ENCODE results near the gene OR2AT4. TPM values are rescaled to one million over a fixed set of nuclear protein-coding genes. Genes with fewer than 3 reads are reported as not detected.

Gene OR2AT4
- total RNA-seq, 6 experiments from 2014 or later: not detected

DNA sequence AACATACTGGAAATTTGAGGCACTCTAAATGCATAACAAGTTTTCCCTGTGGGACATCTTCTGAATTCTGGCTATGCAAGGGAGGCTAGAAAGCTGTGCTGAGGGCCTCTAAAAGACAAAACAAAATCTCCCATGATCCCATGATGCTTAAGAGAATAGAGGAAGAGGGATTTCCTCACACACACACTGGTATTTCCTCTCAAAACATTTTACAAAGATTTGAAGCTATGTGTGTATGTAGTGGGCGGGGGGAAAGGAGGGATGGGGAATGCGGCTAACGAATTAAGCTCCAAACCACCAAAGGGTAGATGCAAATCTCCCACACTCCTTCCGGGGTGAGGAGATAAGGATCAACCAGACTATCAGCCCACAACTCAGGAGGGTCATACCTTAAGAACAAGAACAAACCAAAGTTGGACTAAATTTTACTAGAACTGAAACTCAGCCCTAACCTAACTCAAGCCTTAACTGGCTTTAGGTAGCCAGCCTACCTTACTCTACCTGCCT is 6.0 kb downstream of the OR2AT4 start:
- peaks cover 12% of the 10 kb centered on the region for H3K4me1 Mint-ChIP-seq (ENCODE audit: low read depth)
- H3K4me3 Mint-ChIP-seq: no peak overlapping the region
- H3K9me3 Mint-ChIP-seq: peaks cover 20% of the 10 kb centered on the region
- DNase-seq: no peak
- H3K36me3 Mint-ChIP-seq (ENCODE audit: low read depth): peaks cover 7% of the 10 kb centered on the region; the same call in 1 of the 2 replicates
- H3K27me3 Mint-ChIP-seq (ENCODE audit: insufficient read depth): peaks cover 19% of the 10 kb centered on the region
- TF ChIP-seq, protein P1, sequence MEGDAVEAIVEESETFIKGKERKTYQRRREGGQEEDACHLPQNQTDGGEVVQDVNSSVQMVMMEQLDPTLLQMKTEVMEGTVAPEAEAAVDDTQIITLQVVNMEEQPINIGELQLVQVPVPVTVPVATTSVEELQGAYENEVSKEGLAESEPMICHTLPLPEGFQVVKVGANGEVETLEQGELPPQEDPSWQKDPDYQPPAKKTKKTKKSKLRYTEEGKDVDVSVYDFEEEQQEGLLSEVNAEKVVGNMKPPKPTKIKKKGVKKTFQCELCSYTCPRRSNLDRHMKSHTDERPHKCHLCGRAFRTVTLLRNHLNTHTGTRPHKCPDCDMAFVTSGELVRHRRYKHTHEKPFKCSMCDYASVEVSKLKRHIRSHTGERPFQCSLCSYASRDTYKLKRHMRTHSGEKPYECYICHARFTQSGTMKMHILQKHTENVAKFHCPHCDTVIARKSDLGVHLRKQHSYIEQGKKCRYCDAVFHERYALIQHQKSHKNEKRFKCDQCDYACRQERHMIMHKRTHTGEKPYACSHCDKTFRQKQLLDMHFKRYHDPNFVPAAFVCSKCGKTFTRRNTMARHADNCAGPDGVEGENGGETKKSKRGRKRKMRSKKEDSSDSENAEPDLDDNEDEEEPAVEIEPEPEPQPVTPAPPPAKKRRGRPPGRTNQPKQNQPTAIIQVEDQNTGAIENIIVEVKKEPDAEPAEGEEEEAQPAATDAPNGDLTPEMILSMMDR (IDR thresholded peaks at IDR 0.05): no peak
- no peak overlapping the region for H3K27ac Mint-ChIP-seq

DNA sequence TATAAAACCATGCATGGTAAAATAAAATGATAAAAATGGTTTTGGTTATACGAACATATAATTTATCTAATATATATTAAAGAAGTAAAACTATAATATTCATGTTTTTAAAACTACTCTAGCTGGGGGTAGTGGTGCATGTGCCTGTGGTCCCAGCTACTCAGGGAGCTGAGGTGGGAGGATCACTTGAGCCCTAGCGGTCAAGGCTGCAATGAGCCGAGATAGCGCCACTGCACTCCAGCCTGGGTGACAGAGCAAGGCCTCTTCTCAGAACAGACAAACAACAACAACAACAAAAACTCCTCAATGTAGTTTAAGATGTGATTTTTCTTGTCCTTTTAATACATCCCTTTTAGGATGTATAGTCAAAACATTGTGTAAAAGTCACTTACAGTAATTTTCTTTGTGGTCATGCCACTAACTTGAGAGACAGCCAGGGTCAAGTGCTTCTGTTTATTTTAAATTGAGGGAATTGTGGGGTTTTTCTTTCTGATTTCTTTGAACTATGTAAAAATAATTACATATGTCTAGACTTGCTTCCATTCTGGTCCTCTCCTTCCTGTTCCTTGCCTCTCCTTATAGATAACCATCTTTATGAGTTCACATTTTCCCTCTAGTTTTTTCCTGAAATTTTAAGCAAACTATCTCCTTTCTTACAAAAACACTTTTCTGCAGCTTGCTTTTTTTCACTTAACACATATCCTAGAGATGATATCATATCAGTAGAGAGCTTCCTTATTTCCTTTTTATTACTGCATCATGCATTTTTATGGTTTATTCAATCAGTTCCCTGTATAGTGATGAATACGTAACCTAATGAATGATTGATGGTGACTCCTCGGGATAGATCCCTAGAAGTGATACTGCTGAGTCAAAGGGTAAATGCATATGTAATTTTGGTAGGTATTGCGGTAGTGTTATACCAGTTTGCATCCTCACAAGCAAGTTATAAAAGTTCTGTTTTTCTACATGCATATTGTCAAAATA is 9.1 kb downstream of the OR2AT4 start:
- H3K4me1 Mint-ChIP-seq (ENCODE audit: low read depth): peaks cover 5% of the 10 kb centered on the region; the same call in 1 of the 2 replicates
- peaks cover 7% of the 10 kb centered on the region; the same call in 1 of the 2 replicates for H3K36me3 Mint-ChIP-seq (ENCODE audit: low read depth)
- peaks cover 9% of the 10 kb centered on the region for H3K27me3 Mint-ChIP-seq (ENCODE audit: insufficient read depth)
- peaks cover 20% of the 10 kb centered on the region for H3K9me3 Mint-ChIP-seq
- TF ChIP-seq, protein P1 (IDR thresholded peaks at IDR 0.05): no peak
- H3K4me3 Mint-ChIP-seq: no peak overlapping the region
- DNase-seq: no peak
- no peak overlapping the region for H3K27ac Mint-ChIP-seq

DNA sequence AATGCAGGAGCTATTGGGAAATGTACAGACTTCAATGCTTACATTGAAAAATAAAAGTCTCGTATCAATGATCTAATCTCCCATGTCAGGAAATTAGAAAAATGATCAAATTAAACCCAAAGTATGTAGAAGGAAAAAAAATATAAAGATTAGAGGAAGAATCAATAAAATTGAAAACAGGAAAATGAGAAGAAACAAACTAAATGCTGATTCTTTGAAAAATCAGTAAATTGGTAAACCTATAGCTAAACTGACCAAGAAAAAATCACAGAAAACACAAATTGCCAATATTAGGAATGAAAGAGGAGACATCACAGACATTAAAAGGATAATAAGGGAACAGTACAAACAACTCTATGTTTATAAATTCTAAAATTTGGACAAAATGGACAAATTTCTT is 11.8 kb downstream of the OR2AT4 start:
- no peaks in the 10 kb centered on the region for H3K9me3 Mint-ChIP-seq

DNA sequence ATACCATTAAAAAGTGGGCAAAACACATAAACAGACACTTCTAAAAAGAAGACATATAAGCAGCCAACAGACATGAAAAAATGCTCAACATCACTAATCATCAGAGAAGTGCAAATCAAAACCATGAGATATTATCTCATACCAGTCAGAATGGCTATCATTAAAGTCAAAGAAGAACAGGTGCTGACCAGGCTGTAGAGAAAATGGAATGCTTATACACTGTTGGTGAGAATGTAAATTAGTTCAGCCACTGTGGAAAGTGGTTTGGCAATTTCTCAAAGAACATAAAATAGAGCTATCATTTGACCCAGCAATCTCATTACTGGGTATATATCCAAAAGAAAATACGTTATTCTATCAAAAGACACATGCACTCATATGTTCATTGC is 13.5 kb downstream of the OR2AT4 start:
- TF ChIP-seq, protein P1 (IDR thresholded peaks at IDR 0.05): no peak
- Mint-ChIP-seq H3K27me3 (ENCODE audit: insufficient read depth) (peaks cover 5% of the 10 kb centered on the region), H3K9me3 (no peaks in the 10 kb centered on the region), H3K4me3 (no peak overlapping the region), H3K36me3 (ENCODE audit: low read depth) (no peaks in the 10 kb centered on the region), H3K27ac (no peak overlapping the region), H3K4me1 (ENCODE audit: low read depth) (peaks cover 14% of the 10 kb centered on the region)
- DNase-seq: no peak

More for the DNA sequence above, 11.8 kb downstream of the OR2AT4 start:
- Mint-ChIP-seq H3K27ac (no peak overlapping the region), H3K4me3 (no peak overlapping the region), H3K27me3 (ENCODE audit: insufficient read depth) (peaks cover 5% of the 10 kb centered on the region), H3K36me3 (ENCODE audit: low read depth) (no peaks in the 10 kb centered on the region), H3K4me1 (ENCODE audit: low read depth) (peaks cover 5% of the 10 kb centered on the region; the same call in 1 of the 2 replicates)
- DNase-seq: no peak
- TF ChIP-seq, protein P1 (IDR thresholded peaks at IDR 0.05): no peak

DNA sequence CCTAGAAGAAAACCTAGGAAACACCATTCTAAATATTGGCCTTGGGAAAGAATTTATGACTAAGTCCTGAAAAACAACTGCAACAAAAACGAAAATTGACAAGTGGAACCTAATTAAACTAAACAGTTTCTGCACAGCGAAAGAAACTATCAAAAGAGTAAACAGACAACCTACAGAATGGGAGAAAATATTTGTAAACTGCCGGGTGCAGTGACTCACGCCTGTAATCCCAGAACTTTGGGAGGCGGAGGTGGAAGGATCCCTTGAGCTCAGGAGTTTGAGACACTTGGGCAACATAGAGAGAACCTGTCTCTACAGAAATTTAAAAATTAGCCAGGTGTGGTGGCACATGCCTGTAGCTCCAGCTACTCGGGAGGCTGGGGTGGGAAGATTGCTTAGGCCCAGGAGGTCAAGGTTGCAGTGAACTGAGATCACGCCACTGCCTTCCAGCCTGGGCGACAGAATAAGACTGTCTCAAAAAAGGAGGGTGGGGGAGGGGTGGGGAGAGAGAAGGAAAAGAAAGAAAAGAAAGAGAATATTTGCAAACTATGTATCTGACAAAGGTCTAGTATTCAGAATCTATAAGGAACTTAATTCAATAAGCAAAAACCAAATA is 14.0 kb downstream of the OR2AT4 start:
- DNase-seq: no peak
- Mint-ChIP-seq H3K4me3 (no peak overlapping the region), H3K9me3 (no peaks in the 10 kb centered on the region), H3K36me3 (ENCODE audit: low read depth) (no peaks in the 10 kb centered on the region), H3K27me3 (ENCODE audit: insufficient read depth) (peaks cover 5% of the 10 kb centered on the region), H3K27ac (no peak overlapping the region), H3K4me1 (ENCODE audit: low read depth) (peaks cover 14% of the 10 kb centered on the region)
- TF ChIP-seq, protein P1 (IDR thresholded peaks at IDR 0.05): no peak
